ENCODE results near the gene ITPKB.

DNA sequence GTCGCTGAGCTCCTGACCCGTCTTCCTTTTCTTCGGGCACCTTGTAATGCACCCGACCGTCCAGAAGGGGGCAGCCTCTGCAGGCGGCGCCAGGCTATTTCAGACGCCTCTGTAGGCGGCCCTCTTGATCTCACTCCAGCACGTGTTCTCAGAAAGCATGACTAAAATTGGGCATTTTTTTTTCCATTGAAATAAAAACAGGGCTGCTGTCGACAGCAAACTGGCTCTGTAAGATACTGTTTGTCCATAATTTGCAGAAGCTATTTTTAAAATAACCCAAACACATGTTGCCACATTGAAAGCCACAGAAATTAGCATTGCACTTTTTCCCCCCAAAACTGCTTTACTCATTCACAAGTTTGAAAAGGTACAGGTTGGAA lies 112.5 kb downstream of the ITPKB start:
- TF ChIP-seq, protein P1, sequence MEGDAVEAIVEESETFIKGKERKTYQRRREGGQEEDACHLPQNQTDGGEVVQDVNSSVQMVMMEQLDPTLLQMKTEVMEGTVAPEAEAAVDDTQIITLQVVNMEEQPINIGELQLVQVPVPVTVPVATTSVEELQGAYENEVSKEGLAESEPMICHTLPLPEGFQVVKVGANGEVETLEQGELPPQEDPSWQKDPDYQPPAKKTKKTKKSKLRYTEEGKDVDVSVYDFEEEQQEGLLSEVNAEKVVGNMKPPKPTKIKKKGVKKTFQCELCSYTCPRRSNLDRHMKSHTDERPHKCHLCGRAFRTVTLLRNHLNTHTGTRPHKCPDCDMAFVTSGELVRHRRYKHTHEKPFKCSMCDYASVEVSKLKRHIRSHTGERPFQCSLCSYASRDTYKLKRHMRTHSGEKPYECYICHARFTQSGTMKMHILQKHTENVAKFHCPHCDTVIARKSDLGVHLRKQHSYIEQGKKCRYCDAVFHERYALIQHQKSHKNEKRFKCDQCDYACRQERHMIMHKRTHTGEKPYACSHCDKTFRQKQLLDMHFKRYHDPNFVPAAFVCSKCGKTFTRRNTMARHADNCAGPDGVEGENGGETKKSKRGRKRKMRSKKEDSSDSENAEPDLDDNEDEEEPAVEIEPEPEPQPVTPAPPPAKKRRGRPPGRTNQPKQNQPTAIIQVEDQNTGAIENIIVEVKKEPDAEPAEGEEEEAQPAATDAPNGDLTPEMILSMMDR (IDR thresholded peaks at IDR 0.05; ENCODE audit: low read length), result peak; percentile 100
- TF ChIP-seq EZH2 (optimal IDR thresholded peaks at IDR 0.05; ENCODE audit: low read depth, low read length) (no peak), EZH2phosphoT487 (IDR thresholded peaks at IDR 0.05; ENCODE audit: low read length) (no peak)

All from MM.1S (cell line).